ENCODE measurements around the gene CENPT.

Gene CENPT

GRCh38 chr16:67847064-67847861 is at the start of gene CENPT:
Gene CENPT, minus strand, starts transcription at chr16:67847693. Its CDS starts 13,834 bp downstream, at chr16:67833859.
- DNase-seq, result no peak

- no peak for DNase-seq
Measured at GRCh38 chr16:67897231-67897630, 49.7 kb upstream of the CENPT start.

- DNase-seq, result no peak
Measured at GRCh38 chr16:67893743-67894399, 46.4 kb upstream of the CENPT start.

- DNase-seq, result peak; percentile 80
Measured at GRCh38 chr16:67892899-67893742, 45.6 kb upstream of the CENPT start, which contains the start of gene PSKH1. Gene PSKH1, plus strand, starts transcription at chr16:67893254. Its CDS starts 15,496 bp downstream, at chr16:67908750.

GRCh38 chr16:67892375-67892774 is 44.9 kb upstream of the CENPT start:
- DNase-seq, result no peak

GRCh38 chr16:67888331-67888730 is 40.8 kb upstream of the CENPT start:
- DNase-seq, result no peak

- DNase-seq, result no peak
Measured at GRCh38 chr16:67886387-67886786, 38.9 kb upstream of the CENPT start.

- no peak for DNase-seq
Measured at GRCh38 chr16:67885976-67886375, 38.5 kb upstream of the CENPT start.

- no peak for DNase-seq
Measured at GRCh38 chr16:67885545-67885944, 38.1 kb upstream of the CENPT start.

GRCh38 chr16:67884684-67885083 is 37.2 kb upstream of the CENPT start, which contains the start of gene NRN1L:
Gene NRN1L, plus strand, starts transcription at chr16:67884885. Its CDS starts 19 bp downstream, at chr16:67884904.
- DNase-seq, result peak; percentile 70

- peak; percentile 26 for DNase-seq
Measured at GRCh38 chr16:67883872-67884261, 36.4 kb upstream of the CENPT start.

- no peak for DNase-seq
Measured at GRCh38 chr16:67883146-67883871, 35.8 kb upstream of the CENPT start.

GRCh38 chr16:67882374-67883145 is 35.1 kb upstream of the CENPT start:
- no peak for DNase-seq

GRCh38 chr16:67881621-67882161 is 34.2 kb upstream of the CENPT start:
- no peak for DNase-seq

GRCh38 chr16:67880584-67880983 is 33.1 kb upstream of the CENPT start:
- DNase-seq, result no peak

GRCh38 chr16:67879936-67880335 is 32.4 kb upstream of the CENPT start:
- DNase-seq, result no peak

- no peak for DNase-seq
Measured at GRCh38 chr16:67879462-67879861, 32.0 kb upstream of the CENPT start.

- DNase-seq, result no peak
Measured at GRCh38 chr16:67878846-67879245, 31.4 kb upstream of the CENPT start.

- DNase-seq, result no peak
Measured at GRCh38 chr16:67878232-67878631, 30.7 kb upstream of the CENPT start.

- DNase-seq, result no peak
Measured at GRCh38 chr16:67877064-67877463, 29.6 kb upstream of the CENPT start.

- DNase-seq, result no peak
Measured at GRCh38 chr16:67874372-67874771, 26.9 kb upstream of the CENPT start.

Measured in NCI-H510A treated with DMSO at 0.1 percent for 48 hours (cell line).